GM13976 (cell line): Measurements from ENCODE around the gene CCDC47.
"Not testable (repeated sequence)": the region's sequence is repeated elsewhere in the genome, so short reads cannot be mapped to it uniquely, and the experiment has no call there.

Source experiments
- DNase-seq: peaks from one replicate; pipeline ENCODE4 v3.0.0; 2012; ENCODE audit warnings: low spot score
- CTCF ChIP-seq: IDR thresholded peaks from 2 replicates; pipeline ENCODE4 v1.5.1; 2012; ENCODE audit warnings: borderline replicate concordance, mild to moderate bottlenecking; ENCODE audit not compliant: insufficient read depth; ENCODE audit errors: extremely low read depth, missing control alignments, control extremely low read depth
- in situ Hi-C: fragments of 300-500 bp; cut with MboI; formaldehyde crosslinking; loops from one replicate; pipeline ENCODE4 v1.12.0; 2022; ENCODE audit warnings: low sequenced_read_pairs, mixed read lengths, inconsistent platforms; ENCODE audit not compliant: unreplicated experiment

CCDC47 gene

GRCh38 chr17:63804328-63804727, 30.9 kb upstream of the CCDC47 start:
- no peak for TF ChIP-seq CTCF
- in situ Hi-C loops: loop anchor here (25.0 kb wide), 1 partner anchor 367 kb away; the partner anchor contains the start of gene CYB561
- DNase-seq: no peak

- TF ChIP-seq CTCF: no peak
- in situ Hi-C loops: loop anchor here (25.0 kb wide), 1 partner anchor 363 kb away; the partner anchor contains the start of gene CYB561
These were observed 27.4 kb upstream of the CCDC47 start for GRCh38 chr17:63800783-63801182.

GRCh38 chr17:63798572-63799106, 25.2 kb upstream of the CCDC47 start:
- no peak for TF ChIP-seq CTCF
- DNase-seq: no peak
- in situ Hi-C loops: no loop called here

More at GRCh38 chr17:63800783-63801182, 27.4 kb upstream of the CCDC47 start:
- no peak for DNase-seq

GRCh38 chr17:63796375-63796774, 23.0 kb upstream of the CCDC47 start:
- DNase-seq, in situ Hi-C loops: not testable (repeated sequence)

- TF ChIP-seq CTCF: no peak
- in situ Hi-C loops: no loop called here
- no peak for DNase-seq
These were observed 18.8 kb upstream of the CCDC47 start for GRCh38 chr17:63792055-63792729.

GRCh38 chr17:63790057-63790456, 16.7 kb upstream of the CCDC47 start:
- no peak for TF ChIP-seq CTCF
- DNase-seq: no peak
- in situ Hi-C loops: no loop called here

- in situ Hi-C loops: no loop called here
- TF ChIP-seq CTCF: no peak
- DNase-seq: no peak
These were observed 13.7 kb upstream of the CCDC47 start for GRCh38 chr17:63786971-63787711.
